NT2/D1 (cell line): Measurements from ENCODE around the gene BDNF.

ENCODE experiments used
- YY1 ChIP-seq: IDR thresholded peaks from 2 replicates; pipeline ENCODE4 v1.6.1; 2011; ENCODE audit not compliant: insufficient read length, insufficient read depth
- ZNF274 ChIP-seq: IDR thresholded peaks from 2 replicates; pipeline ENCODE4 v1.6.1; 2011; ENCODE audit warnings: mild to moderate bottlenecking, low read depth, low read length

GRCh38 chr11:27723687-27724086 is 23.4 kb upstream of the BDNF start:
- TF ChIP-seq ZNF274 (no peak), YY1 (no peak)
